ENCODE results near the gene LHX4.

The LHX4 gene

DNA sequence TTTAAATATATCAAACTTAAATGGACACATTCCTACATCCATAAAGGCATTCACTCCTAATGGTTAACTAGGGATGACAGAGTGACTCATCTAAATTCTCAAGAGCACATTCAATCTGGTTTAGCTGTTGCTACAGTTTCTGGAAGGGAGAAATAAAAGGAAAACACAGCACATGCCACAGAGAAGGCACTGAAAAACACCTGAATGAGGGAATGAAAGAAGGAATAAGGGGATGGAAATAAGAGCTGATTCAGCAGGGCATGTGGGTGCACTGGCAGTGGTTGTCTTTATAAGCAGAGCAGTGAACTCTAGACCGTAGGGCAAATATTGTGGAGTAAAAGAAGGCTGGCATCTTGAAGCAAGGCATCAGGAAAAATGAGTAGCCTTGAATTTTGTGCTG lies 79.3 kb downstream of the LHX4 start:
- no peaks in the 10 kb centered on the region; the same call in 1 of the 2 replicates for H3K9me3 ChIP-seq (ENCODE audit: control insufficient read depth, insufficient read depth, low read length)
- TF ChIP-seq, protein P1, sequence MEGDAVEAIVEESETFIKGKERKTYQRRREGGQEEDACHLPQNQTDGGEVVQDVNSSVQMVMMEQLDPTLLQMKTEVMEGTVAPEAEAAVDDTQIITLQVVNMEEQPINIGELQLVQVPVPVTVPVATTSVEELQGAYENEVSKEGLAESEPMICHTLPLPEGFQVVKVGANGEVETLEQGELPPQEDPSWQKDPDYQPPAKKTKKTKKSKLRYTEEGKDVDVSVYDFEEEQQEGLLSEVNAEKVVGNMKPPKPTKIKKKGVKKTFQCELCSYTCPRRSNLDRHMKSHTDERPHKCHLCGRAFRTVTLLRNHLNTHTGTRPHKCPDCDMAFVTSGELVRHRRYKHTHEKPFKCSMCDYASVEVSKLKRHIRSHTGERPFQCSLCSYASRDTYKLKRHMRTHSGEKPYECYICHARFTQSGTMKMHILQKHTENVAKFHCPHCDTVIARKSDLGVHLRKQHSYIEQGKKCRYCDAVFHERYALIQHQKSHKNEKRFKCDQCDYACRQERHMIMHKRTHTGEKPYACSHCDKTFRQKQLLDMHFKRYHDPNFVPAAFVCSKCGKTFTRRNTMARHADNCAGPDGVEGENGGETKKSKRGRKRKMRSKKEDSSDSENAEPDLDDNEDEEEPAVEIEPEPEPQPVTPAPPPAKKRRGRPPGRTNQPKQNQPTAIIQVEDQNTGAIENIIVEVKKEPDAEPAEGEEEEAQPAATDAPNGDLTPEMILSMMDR (IDR thresholded peaks at IDR 0.05; ENCODE audit: low read depth, low read length, poor library complexity, severe bottlenecking) = no peak
- no peak for TF ChIP-seq EZH2phosphoT487 (IDR thresholded peaks at IDR 0.05; ENCODE audit: borderline replicate concordance, low read length)
- H3K4me2 ChIP-seq (ENCODE audit: low read length) = no peak overlapping the region
- no peaks in the 10 kb centered on the region for H3K4me1 ChIP-seq (ENCODE audit: control insufficient read depth, low read length)
- no peak overlapping the region for H3K27ac ChIP-seq (ENCODE audit: low read depth, low read length)
- H3K27me3 ChIP-seq (ENCODE audit: control insufficient read depth, low read length) = no peaks in the 10 kb centered on the region
- peaks cover 3% of the 10 kb centered on the region; the same call in 1 of the 2 replicates for H3K36me3 ChIP-seq (ENCODE audit: control insufficient read depth, low read length)
- no peaks in the 10 kb centered on the region for H3K79me2 ChIP-seq (ENCODE audit: control insufficient read depth, low read length)
- H3K9me2 ChIP-seq (replicated peaks; ENCODE audit: control insufficient read depth, low read length) = no peaks in the 10 kb centered on the region
- H3K4me3 ChIP-seq (ENCODE audit: low read length) = no peak overlapping the region
- no peaks in the 10 kb centered on the region for H3F3A ChIP-seq (ENCODE audit: control insufficient read depth, insufficient read depth)
- no peaks in the 10 kb centered on the region for H4K20me1 ChIP-seq (ENCODE audit: control insufficient read depth, insufficient read depth, low read depth, low read length)

DNA sequence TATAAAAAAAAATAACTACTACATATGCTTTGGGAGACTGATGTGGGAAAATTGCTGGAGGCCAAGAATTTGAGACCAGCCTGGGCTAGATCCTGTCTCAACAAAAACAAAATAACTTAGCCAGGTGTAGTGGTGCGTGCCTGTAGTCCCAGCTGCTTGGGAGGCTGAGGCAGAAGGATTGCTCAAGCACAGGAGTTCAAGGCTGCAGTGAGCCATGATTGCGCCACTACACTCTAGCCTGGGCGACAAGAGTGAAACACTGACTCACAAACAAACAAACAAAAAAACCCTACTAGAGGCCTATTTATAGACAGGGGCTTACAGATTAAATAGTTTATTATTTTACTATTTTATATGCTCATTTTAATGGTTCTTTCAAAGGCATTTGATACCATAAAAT lies 80.0 kb downstream of the LHX4 start:
- H3K27ac ChIP-seq (ENCODE audit: low read depth, low read length) = no peak overlapping the region
- H3K4me1 ChIP-seq (ENCODE audit: control insufficient read depth, low read length) = no peaks in the 10 kb centered on the region
- H3K4me3 ChIP-seq (ENCODE audit: low read length) = no peak overlapping the region
- no peaks in the 10 kb centered on the region for H3K79me2 ChIP-seq (ENCODE audit: control insufficient read depth, low read length)
- H4K20me1 ChIP-seq (ENCODE audit: control insufficient read depth, insufficient read depth, low read depth, low read length) = no peaks in the 10 kb centered on the region
- H3K9me3 ChIP-seq (ENCODE audit: control insufficient read depth, insufficient read depth, low read length) = no peaks in the 10 kb centered on the region; the same call in 1 of the 2 replicates
- H3K9me2 ChIP-seq (replicated peaks; ENCODE audit: control insufficient read depth, low read length) = no peaks in the 10 kb centered on the region
- H3K36me3 ChIP-seq (ENCODE audit: control insufficient read depth, low read length) = peaks cover 3% of the 10 kb centered on the region; the same call in 1 of the 2 replicates
- no peaks in the 10 kb centered on the region for H3K27me3 ChIP-seq (ENCODE audit: control insufficient read depth, low read length)
- TF ChIP-seq EZH2phosphoT487 (IDR thresholded peaks at IDR 0.05; ENCODE audit: borderline replicate concordance, low read length) = no peak
- TF ChIP-seq, protein P1 (IDR thresholded peaks at IDR 0.05; ENCODE audit: low read depth, low read length, poor library complexity, severe bottlenecking) = no peak
- no peak overlapping the region for H3K4me2 ChIP-seq (ENCODE audit: low read length)
- H3F3A ChIP-seq (ENCODE audit: control insufficient read depth, insufficient read depth) = no peaks in the 10 kb centered on the region

DNA sequence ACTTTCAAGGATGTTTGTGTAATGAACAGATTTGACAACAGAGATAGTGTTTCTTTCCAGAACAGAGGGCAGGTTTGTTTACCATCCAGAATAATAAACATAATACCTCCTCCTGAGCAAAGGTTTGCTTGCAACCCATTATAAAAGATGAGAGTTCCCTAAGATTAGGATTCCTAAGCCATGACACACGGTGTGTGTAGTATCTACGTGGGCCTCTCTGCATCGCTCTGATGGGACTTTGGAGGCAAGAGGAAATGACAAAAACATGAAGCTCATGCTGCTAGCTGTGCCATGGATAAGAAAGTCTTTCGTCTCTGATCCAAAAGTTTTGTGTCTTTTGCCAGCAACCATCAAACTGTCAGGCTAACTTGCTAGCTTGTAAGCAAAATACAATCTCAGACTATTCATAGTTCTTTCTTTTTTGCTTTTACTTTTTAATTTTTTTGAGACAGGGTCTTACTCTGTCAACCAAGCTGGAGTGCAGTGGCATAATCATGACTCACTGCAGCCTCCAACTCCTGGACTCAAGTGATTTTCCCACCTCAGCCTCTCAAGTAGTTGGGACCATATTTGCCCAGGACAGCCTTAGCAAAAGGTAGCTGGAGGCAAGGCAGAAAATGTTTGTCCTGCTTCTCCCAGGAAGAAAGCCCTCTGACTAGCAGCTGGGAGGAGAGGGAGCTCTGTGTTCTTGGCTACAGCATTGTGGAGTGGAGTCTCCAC lies 81.1 kb downstream of the LHX4 start:
- Histone ChIP-seq H3F3A (ENCODE audit: control insufficient read depth, insufficient read depth) (no peaks in the 10 kb centered on the region), H3K79me2 (ENCODE audit: control insufficient read depth, low read length) (no peaks in the 10 kb centered on the region), H3K36me3 (ENCODE audit: control insufficient read depth, low read length) (peaks cover 3% of the 10 kb centered on the region; the same call in 1 of the 2 replicates), H3K9me3 (ENCODE audit: control insufficient read depth, insufficient read depth, low read length) (no peaks in the 10 kb centered on the region; the same call in 1 of the 2 replicates), H3K4me2 (ENCODE audit: low read length) (no peak overlapping the region), H3K27me3 (ENCODE audit: control insufficient read depth, low read length) (no peaks in the 10 kb centered on the region), H3K4me3 (ENCODE audit: low read length) (no peak overlapping the region), H4K20me1 (ENCODE audit: control insufficient read depth, insufficient read depth, low read depth, low read length) (no peaks in the 10 kb centered on the region), H3K4me1 (ENCODE audit: control insufficient read depth, low read length) (no peaks in the 10 kb centered on the region), H3K9me2 (replicated peaks; ENCODE audit: control insufficient read depth, low read length) (no peaks in the 10 kb centered on the region), H3K27ac (ENCODE audit: low read depth, low read length) (no peak overlapping the region)
- TF ChIP-seq, protein P1 (IDR thresholded peaks at IDR 0.05; ENCODE audit: low read depth, low read length, poor library complexity, severe bottlenecking) = no peak

Data from DOHH2 (cell line).